Endothelial cell of umbilical vein (primary cell): ENCODE results near the gene HEATR5A. TPM values are rescaled to one million over a fixed set of nuclear protein-coding genes. Genes with fewer than 3 reads are reported as not detected.

Experiments used
- BruUV-seq: library from RNA; stranded (reverse); fragments of 400-500 nt; replicated peaks from 2 replicates; lab custom pipeline; 2021; lab: Mats Ljungman, UMichigan
- CTCF ChIA-PET: fragments of 300-600, 350-600 bp; sonication (Branson Sonifier 250); formaldehyde crosslinking; loops from one replicate; lab custom pipeline; 2021; ENCODE audit warnings: antibody characterized with exemption, inconsistent platforms; lab: Charles Lee
- POLR2A ChIA-PET: fragments of 300-600, 350-600 bp; sonication (Branson Sonifier 250); formaldehyde crosslinking; loops from one replicate; lab custom pipeline; 2021; ENCODE audit warnings: antibody characterized with exemption, inconsistent platforms; lab: Charles Lee
- DNase-seq: peaks from one replicate; pipeline ENCODE4 v3.0.0-alpha.2; 2011; ENCODE audit warnings: low read depth, low spot score
- FAIRE-seq: peaks from 2 replicates; lab custom pipeline; 2011; peaks lifted over from hg19 to GRCh38; lab: Jason Lieb, UNC
- H2AFZ ChIP-seq: 2 replicates; pipeline ENCODE4 v1.6.0; 2012; ENCODE audit warnings: low read depth, low read length, control low read depth, inconsistent platforms
- H3K27ac ChIP-seq: 2 replicates; pipeline ENCODE4 v1.5.1; 2011; ENCODE audit warnings: low read depth, mild to moderate bottlenecking, control low read depth, low read length, moderate library complexity; ENCODE audit not compliant: insufficient read depth
- H3K27me3 ChIP-seq, 2 experiments: 2 replicates each; pipeline versions ENCODE4 v1.6.0 to v1.6.1; 2011; ENCODE audit warnings: low read length in 2 of 2, mixed read lengths in 1 of 2; ENCODE audit not compliant: control insufficient read depth in 2 of 2, insufficient read depth in 2 of 2
- H3K36me3 ChIP-seq, 2 experiments: 2 replicates in 1 of 2; 3 replicates in 1 of 2; pipeline ENCODE4 v1.5.1; 2011; ENCODE audit warnings: low read length in 2 of 2, mild to moderate bottlenecking in 1 of 2, moderate library complexity in 1 of 2; ENCODE audit not compliant: control insufficient read depth in 2 of 2, insufficient read depth in 2 of 2; ENCODE audit errors: extremely low read depth in 1 of 2
- H3K4me1 ChIP-seq: 3 replicates; pipeline ENCODE4 v1.5.1; 2011; ENCODE audit warnings: mild to moderate bottlenecking, low read length; ENCODE audit not compliant: control insufficient read depth, insufficient read depth; ENCODE audit errors: extremely low read depth
- H3K4me2 ChIP-seq: 2 replicates; pipeline ENCODE4 v1.6.1; 2011; ENCODE audit warnings: low read length, control low read depth, mixed read lengths; ENCODE audit not compliant: insufficient read depth
- H3K4me3 ChIP-seq, 3 experiments: fragments of 200-600 bp in 1 of 3; sonication (generic), shearing (Covaris generic) in 1 of 3; replicated peaks in 1 of 3; 2 replicates each; pipeline ENCODE4 v1.5.1; 2011 to 2016; ENCODE audit warnings: control low read depth in 3 of 3, low read length in 3 of 3, mild to moderate bottlenecking in 2 of 3, inconsistent platforms in 1 of 3, low read depth in 1 of 3, moderate library complexity in 1 of 3; ENCODE audit not compliant: insufficient read depth in 1 of 3
- H3K79me2 ChIP-seq: 2 replicates; pipeline ENCODE4 v1.6.0; 2012; ENCODE audit warnings: low read length, inconsistent platforms; ENCODE audit not compliant: control insufficient read depth, insufficient read depth
- H3K9ac ChIP-seq: replicated peaks from 2 replicates; pipeline ENCODE3; 2011; ENCODE audit warnings: low read length, control low read depth; ENCODE audit not compliant: insufficient read depth; ENCODE audit errors: extremely low read depth
- H3K9me1 ChIP-seq: replicated peaks from 3 replicates; pipeline ENCODE4 v1.6.0; 2011; ENCODE audit warnings: mild to moderate bottlenecking, low read length; ENCODE audit not compliant: control insufficient read depth, insufficient read depth; ENCODE audit errors: extremely low read depth
- H3K9me3 ChIP-seq: replicated peaks from 2 replicates; pipeline ENCODE4 v1.5.1; 2012; ENCODE audit warnings: low read length, inconsistent platforms; ENCODE audit not compliant: control insufficient read depth, insufficient read depth
- H4K20me1 ChIP-seq: replicated peaks from 2 replicates; pipeline ENCODE3; 2011; ENCODE audit warnings: mild to moderate bottlenecking, low read length; ENCODE audit not compliant: control insufficient read depth, insufficient read depth; ENCODE audit errors: extremely low read depth
- CTCF ChIP-seq, 2 donors: IDR thresholded peaks; 1 replicate in 1 of 2; 2 replicates in 1 of 2; pipeline ENCODE4 v1.5.1; 2011; ENCODE audit warnings: low read length in 2 of 2, mild to moderate bottlenecking in 2 of 2, moderate library complexity in 2 of 2, control low read depth in 1 of 2, inconsistent platforms in 1 of 2, low read depth in 1 of 2; ENCODE audit not compliant: insufficient read depth in 1 of 2; ENCODE audit errors: extremely low read depth in 1 of 2
- EZH2 ChIP-seq: IDR thresholded peaks from 2 replicates; pipeline ENCODE4 v1.6.1; 2012; ENCODE audit warnings: borderline replicate concordance, low read depth, mild to moderate bottlenecking, moderate library complexity, low read length, inconsistent platforms; ENCODE audit not compliant: severe bottlenecking
- FOS ChIP-seq: IDR thresholded peaks from 2 replicates; pipeline ENCODE4 v1.6.1; 2011; ENCODE audit warnings: mild to moderate bottlenecking, low read length, moderate library complexity, borderline replicate concordance; ENCODE audit not compliant: insufficient read depth
- GATA2 ChIP-seq: IDR thresholded peaks from 2 replicates; pipeline ENCODE4 v1.7.0; 2011; ENCODE audit warnings: low read depth, mild to moderate bottlenecking, moderate library complexity, mixed read lengths, low read length; ENCODE audit not compliant: insufficient read length, insufficient read depth
- JUN ChIP-seq: IDR thresholded peaks from 2 replicates; pipeline ENCODE4 v1.6.1; 2011; ENCODE audit warnings: borderline replicate concordance, low read depth; ENCODE audit not compliant: insufficient read length, insufficient read depth
- MAX ChIP-seq: IDR thresholded peaks from 2 replicates; pipeline ENCODE4 v1.6.1; 2011; ENCODE audit not compliant: insufficient read depth, insufficient read length
- MYC ChIP-seq: IDR thresholded peaks from one replicate; pipeline ENCODE4 v1.6.1; 2011; ENCODE audit warnings: mild to moderate bottlenecking, low read depth, low read length
- POLR2A ChIP-seq: IDR thresholded peaks from 2 replicates; pipeline ENCODE4 v1.6.1; 2012; ENCODE audit warnings: low read depth, mild to moderate bottlenecking, control low read depth, low read length
- POLR2AphosphoS5 ChIP-seq: IDR thresholded peaks from 2 replicates; pipeline ENCODE4 v1.6.1; 2012; ENCODE audit warnings: low read depth, mild to moderate bottlenecking, control low read depth, low read length, moderate library complexity; ENCODE audit not compliant: insufficient read depth
- dilution Hi-C: fragments of 300-500 bp; cut with MboI; formaldehyde crosslinking; loops from one replicate; pipeline ENCODE4 v1.15.0; 2019; ENCODE audit warnings: low sequenced_read_pairs; ENCODE audit not compliant: extremely low pct_ligation_motif_present
- intact Hi-C: fragments of 100-400 bp; cut with micrococcal nuclease; formaldehyde crosslinking; loops from one replicate; pipeline ENCODE4 v1.10.0; 2022
- polyA plus RNA-seq, 4 experiments: library from polyadenylated mRNA; depleted of rRNA in 3 of 4; stranded (reverse) in 3 of 4; unstranded in 1 of 4; fragments of >200 nt; gene quantifications; 2 replicates each; pipeline versions ENCODE4 v1.2.1 to v1.2.3, GENCODE V29; 2011 to 2012; ENCODE audit warnings: missing spikeins in 1 of 4
- total RNA-seq: library from RNA; stranded (reverse); gene quantifications from 2 replicates; pipeline ENCODE4 v1.2.3, GENCODE V29; 2021

HEATR5A gene
- total and polyA plus RNA-seq, 2 donors (not counting 3 experiments of a cell fraction or from before 2014, with no cell fraction given): 12.6 to 45.3 TPM

GRCh38 chr14:31371646-31372045, 48.7 kb downstream of the HEATR5A start:
- H3K4me1 ChIP-seq: no peaks in the 10 kb centered on the region
- no peak overlapping the region for H3K4me2 ChIP-seq
- H3K9ac ChIP-seq: no peak overlapping the region
- TF ChIP-seq CTCF (IDR thresholded peaks at IDR 0.05; ENCODE audit: extremely low read depth in 1 of 2, insufficient read depth in 1 of 2, low read depth in 1 of 2, low read length in 2 of 2): no peak
- TF ChIP-seq POLR2A: no peak
- TF ChIP-seq FOS: no peak
- no peak for TF ChIP-seq EZH2
- TF ChIP-seq GATA2: no peak
- TF ChIP-seq POLR2AphosphoS5: no peak
- TF ChIP-seq MYC: no peak
- TF ChIP-seq MAX: no peak
- no peak for TF ChIP-seq JUN
- H3K9me1 ChIP-seq: no peaks in the 10 kb centered on the region
- no peak overlapping the region for H2AFZ ChIP-seq
- dilution Hi-C loops: no loop called here
- H3K27me3 ChIP-seq: no peaks in the 10 kb centered on the region
- H3K36me3 ChIP-seq: peaks cover 4 to 7% of the 10 kb centered on the region in 2 experiments
- no TSS peak for BruUV-seq
- no peak overlapping the region for H3K4me3 ChIP-seq
- ChIA-PET POLR2A (no interaction called here), CTCF (interaction anchor here (0.5 to 0.9 kb wide), 2 partner anchors 139 to 173 kb away, joined by 3 read pairs; no protein-coding TSS in a partner anchor)
- no peaks in the 10 kb centered on the region for H4K20me1 ChIP-seq
- FAIRE-seq (no peak), DNase-seq (no peak)
- no peak overlapping the region for H3K27ac ChIP-seq
- H3K79me2 ChIP-seq: no peaks in the 10 kb centered on the region
- intact Hi-C loops: no loop called here
- no peaks in the 10 kb centered on the region for H3K9me3 ChIP-seq
